GM18511 (cell line): ENCODE data around the gene GLIS1.
"Not testable (repeated sequence)": the region's sequence is repeated elsewhere in the genome, so short reads cannot be mapped to it uniquely, and the experiment has no call there.

ENCODE experiments used
- ATAC-seq: cut with Tn5 transposase; IDR thresholded peaks from one replicate; pipeline ENCODE4 v1.9.1; 2021; ENCODE audit warnings: mild to moderate bottlenecking, moderate library complexity; ENCODE audit not compliant: unreplicated experiment

GLIS1 gene

GRCh38 chr1:53572065-53572814 is 166.7 kb downstream of the GLIS1 start:
- no peak for ATAC-seq

- no peak for ATAC-seq
Measured at GRCh38 chr1:53568540-53568939, 170.4 kb downstream of the GLIS1 start.

- ATAC-seq: no peak
Measured at GRCh38 chr1:53567851-53568250, 171.1 kb downstream of the GLIS1 start.

- ATAC-seq: no peak
Measured at GRCh38 chr1:53567450-53567849, 171.5 kb downstream of the GLIS1 start.

GRCh38 chr1:53563611-53564010 is 175.4 kb downstream of the GLIS1 start:
- ATAC-seq: no peak

- no peak for ATAC-seq
Measured at GRCh38 chr1:53562981-53563379, 176.0 kb downstream of the GLIS1 start.

- no peak for ATAC-seq
Measured at GRCh38 chr1:53562291-53562980, 176.5 kb downstream of the GLIS1 start.

- no peak for ATAC-seq
Measured at GRCh38 chr1:53561503-53562105, 177.4 kb downstream of the GLIS1 start.

GRCh38 chr1:53560581-53561502 is 178.1 kb downstream of the GLIS1 start:
- no peak for ATAC-seq

GRCh38 chr1:53559854-53560580 is 178.9 kb downstream of the GLIS1 start:
- ATAC-seq: no peak

- ATAC-seq: no peak
Measured at GRCh38 chr1:53559391-53559815, 179.6 kb downstream of the GLIS1 start.

- ATAC-seq: no peak
Measured at GRCh38 chr1:53558739-53559315, 180.1 kb downstream of the GLIS1 start.

GRCh38 chr1:53557830-53558738 is 180.9 kb downstream of the GLIS1 start:
- ATAC-seq: no peak

GRCh38 chr1:53557369-53557768 is 181.6 kb downstream of the GLIS1 start:
- ATAC-seq: no peak

GRCh38 chr1:53556657-53557227 is 182.2 kb downstream of the GLIS1 start:
- no peak for ATAC-seq

GRCh38 chr1:53555620-53556326 is 183.2 kb downstream of the GLIS1 start:
- ATAC-seq: not testable (repeated sequence)

GRCh38 chr1:53554592-53555305 is 184.2 kb downstream of the GLIS1 start:
- no peak for ATAC-seq
